Epithelial cell of prostate (primary cell): ENCODE data around the gene DCP1B.

Experiments
- DNase-seq: peaks from one replicate; pipeline ENCODE4 v3.0.0-alpha.2; 2011; ENCODE audit warnings: low read depth, low spot score
- H3K27ac ChIP-seq: fragments of 450-650 bp; 2 replicates; pipeline ENCODE4 v1.5.1; 2017; ENCODE audit warnings: mild to moderate bottlenecking

Gene DCP1B

DNA sequence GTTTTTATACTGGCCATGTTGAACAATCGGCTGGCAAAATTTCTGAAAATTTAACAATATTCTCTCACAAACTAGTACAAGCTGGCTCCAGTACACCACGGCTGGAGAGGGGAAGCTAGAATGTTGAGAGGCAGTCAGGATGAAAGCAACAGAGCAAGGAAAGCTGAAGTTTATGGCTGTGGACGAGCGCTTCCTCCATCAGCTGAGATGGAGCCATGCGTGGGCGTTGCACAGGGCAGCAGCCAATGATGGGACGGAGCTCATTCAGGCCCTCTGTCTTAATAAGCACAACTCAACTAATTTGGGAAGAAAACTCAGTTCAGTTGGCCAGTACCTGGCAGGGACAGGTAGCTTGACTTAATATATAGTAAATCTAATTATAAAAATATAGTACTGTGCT, 14.1 kb upstream of the DCP1B start:
- H3K27ac ChIP-seq = no peak overlapping the region
- DNase-seq = no peak

DNA sequence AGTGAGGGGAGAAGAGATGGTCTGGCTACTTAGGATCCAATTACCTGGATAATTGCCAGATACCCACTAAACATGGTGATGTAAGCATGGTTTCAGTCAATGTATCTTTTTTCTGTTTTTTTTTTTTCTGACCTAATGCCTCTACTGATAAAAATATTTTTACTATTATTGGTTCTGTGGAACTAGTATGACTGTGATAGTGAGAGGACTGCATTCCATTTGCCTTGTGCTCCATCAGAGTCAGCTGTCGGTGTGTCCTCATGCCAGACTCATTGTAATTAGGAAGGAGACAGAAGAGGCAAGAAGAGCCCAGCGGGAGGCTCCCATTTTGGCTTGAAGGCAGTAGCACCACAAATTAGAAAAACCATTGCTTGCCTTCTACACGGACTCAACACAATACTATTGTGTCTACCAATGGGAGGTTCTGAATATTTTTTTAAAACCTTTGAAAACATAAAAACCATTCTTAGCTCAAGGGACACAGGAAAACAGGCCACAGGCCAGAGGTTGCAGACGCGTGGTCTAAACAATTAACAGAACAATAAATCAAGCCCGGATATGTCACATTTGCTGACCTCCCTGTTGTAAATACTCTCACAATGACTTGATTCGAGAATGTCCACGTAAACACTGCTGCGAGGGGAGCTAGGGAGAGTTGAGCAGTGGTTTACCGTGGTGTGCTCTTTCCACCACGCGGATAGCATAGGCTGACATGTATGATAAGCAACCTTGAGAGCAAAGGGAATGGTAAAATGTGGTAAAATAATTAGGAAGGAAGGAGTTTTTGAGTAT, 13.5 kb upstream of the DCP1B start:
- DNase-seq = no peak
- H3K27ac ChIP-seq = no peak overlapping the region

DNA sequence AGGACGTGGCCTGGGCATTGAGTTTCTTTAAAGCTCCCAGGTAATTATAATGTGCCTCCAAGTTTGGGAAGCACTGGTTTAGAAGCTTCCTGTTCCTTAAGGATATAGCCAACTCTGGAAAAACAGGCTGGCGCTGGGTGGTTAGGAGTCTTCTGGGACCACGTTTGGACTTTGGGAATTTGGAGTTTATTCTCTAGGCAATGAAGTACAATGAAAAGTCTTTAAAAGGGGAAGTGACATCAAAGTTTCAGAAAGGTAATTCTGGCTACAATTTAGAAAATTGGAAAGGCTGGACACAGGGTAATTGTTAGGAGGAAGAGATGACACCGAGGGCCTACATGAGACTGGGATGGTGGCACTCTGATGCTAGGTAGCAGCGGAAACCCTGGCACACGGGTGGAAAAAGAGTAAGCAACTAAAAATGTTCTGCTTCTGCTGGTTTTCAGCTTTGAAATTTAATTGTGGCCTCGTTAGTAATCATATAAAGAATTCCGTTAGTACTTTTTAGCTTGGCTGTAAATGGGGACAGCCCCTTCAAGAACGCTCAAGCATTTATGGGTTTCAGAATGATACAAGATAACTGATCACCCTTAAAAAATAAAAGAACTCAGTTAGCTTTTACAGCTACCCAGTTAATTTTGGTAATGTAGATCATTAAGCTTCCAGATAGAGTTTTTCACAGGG, 12.7 kb upstream of the DCP1B start:
- no peak for DNase-seq
- no peak overlapping the region for H3K27ac ChIP-seq

DNA sequence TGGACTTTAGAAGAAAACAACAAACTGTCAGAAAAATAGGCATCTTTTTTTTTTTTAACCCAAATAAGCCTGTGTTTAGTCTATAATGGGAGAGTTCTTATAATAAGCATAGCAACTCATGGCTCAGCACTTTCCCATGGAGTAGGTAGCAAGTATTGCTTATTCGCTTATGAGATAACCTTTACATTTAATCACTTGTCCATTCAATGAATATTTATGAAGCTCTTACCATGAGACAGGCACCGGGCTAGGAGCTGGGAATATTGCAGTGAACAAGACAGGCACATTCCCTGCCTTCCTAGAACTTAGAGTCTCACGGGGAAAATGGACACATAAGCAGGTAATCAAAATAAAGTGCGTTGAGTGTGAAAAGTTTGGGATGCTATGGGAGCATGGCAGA, 10.0 kb upstream of the DCP1B start:
- H3K27ac ChIP-seq = no peak overlapping the region
- DNase-seq = no peak

DNA sequence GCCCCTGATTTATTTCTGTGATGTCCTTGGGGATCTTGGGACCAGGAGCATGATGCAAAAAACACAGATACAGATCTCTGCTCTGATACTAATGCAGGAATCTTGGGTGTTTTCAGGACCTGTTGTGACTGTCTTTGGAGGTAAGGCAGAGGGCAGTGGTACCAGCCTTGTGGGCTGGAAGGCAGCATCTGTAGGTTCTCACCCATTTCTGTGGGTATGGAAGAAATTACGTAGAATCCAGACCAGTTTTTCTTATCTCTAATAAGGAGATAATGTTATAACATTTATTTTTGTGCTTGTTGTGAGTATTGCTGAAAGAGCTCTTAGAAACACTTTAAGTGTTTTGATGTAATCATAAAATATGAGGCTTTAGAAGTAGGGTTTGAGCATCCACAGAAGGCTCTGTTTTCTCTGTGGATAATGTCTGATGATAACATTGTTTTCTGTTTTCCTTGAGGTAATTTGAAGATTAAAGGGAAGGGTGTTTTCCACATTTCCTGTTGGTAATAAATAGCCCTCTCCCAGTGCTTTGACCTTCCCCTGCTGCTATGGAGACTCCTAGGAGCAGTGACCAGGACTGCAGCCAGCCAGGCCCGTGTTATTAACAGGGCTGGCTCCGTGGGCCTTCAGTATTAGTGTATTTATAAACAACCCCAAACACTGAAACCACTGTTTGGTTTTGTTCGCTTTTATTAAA, 9.4 kb upstream of the DCP1B start:
- no peak overlapping the region for H3K27ac ChIP-seq
- no peak for DNase-seq

DNA sequence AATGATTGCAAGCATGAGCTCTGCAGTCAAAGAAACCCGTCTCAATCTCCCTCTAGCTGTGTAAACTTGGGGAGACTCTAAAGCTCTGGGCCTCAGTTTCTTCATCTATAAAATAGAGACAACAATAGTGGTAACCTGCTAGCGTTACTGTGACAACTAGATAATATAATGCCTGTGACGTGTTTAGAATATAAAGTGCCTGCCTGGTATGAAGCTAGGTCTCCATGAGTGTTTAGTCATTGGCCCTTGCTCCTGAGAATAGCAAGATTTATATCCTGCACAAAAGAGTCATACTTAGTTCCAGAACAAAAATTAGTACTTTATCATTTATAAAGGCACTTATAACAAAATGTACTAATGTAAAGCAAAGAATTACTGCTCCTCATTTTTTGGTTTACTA, 8.8 kb upstream of the DCP1B start:
- no peak overlapping the region for H3K27ac ChIP-seq
- DNase-seq = no peak

DNA sequence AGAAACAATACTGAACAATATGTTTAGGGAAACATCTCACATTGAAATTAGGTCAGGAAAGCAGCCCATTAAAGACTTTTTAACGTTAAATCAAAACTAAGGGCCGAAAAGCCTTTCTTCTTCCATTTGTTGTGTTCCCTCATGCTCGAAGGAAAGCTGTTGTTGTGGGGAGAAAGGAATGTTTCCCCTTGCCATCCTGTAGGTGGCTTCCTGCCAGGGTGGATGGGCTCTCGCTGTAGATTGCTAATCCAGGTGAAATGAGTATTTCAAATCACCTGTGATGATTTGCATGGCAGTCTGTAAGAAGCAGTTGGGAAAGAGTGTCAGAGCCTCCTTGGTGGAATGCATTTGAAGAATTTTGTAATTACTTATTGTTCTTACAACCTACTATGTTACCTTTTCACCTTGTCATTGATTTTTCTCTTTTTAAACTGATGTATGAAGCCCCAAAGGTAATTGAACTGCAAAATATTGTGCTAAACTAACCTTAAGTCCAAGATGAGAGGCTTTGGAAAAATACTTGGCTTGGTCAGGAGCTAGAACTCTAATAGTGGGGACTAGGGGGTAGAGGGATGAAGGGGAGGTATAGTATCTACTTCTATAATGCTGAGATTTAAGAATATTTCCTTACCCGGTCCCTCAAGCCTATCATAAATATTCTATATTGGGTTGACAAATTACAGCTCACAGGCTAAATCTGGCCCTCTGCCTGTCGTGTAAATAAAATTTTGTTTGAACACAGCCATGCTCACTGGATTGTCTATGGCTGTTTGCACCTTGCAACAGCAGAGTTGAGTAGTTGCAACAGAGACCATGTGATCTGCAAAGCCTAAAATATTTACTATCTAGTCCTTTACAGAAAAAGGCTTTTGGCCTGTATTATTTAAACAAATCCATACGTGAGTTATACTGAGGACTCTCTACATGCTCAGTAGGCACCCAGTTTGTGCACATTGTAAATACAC, 7.7 kb upstream of the DCP1B start:
- no peak overlapping the region for H3K27ac ChIP-seq
- no peak for DNase-seq

DNA sequence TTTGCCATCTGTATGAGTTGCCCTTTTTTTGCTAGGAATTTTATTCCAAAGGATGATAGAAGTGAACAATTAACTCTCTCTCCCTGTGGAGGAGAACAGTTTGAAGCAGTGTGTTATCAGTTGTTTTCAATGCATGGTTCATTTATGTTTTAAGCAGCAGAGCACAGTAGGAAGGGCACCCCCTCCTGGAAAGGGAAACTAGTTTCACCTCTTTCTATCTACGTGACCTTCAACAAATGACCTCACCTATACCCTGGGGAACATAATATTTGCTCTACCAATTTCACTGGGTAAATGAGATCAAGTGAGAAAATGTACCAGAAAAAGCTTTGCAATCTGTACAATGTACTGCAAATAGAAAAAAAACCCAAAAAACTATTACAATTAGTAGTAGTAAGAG, 5.4 kb upstream of the DCP1B start:
- no peak overlapping the region for H3K27ac ChIP-seq
- no peak for DNase-seq

DNA sequence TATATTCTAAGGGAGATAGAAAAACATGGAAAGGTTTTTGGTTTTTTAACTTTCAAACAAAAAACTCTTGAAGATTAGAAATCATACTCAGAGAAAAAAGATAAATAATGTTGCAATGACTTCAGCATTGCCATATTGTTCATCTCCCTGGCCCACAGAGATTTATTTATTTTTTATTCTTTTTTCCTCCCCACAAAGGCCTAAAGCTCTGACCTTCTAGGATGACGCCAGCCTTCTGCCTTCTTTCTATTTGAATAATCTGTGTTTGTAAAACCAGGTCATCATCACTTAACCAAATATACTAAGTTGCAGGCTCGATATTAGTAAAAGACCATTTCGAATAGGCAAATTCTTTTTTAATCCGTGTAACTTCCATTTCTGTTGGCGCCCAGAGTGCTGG, 4.4 kb upstream of the DCP1B start:
- no peak overlapping the region for H3K27ac ChIP-seq
- DNase-seq = no peak

DNA sequence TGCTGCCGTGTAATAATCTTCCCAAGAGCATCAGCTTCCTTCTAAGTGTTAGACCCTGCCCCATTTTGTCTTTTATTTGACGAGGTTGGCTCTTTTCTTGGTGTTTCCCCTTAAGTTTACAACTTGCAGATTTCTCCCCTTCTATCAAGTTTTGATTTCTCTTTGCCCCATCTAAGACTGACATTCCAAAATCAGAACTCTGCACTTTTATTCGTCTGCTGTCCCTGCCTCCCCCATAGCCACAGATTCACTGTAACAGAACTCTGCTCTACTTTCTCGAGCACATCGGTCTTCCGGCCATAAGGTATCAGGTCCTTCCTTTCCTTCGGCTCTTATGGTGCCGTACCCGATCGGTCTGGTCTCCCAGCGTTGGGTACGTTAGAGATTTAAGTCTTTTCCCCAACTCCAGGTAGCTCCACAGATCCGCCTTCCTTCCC, 563 bp downstream of the DCP1B start:
- peak overlapping the region; percentile 82 for H3K27ac ChIP-seq
- DNase-seq = no peak

DNA sequence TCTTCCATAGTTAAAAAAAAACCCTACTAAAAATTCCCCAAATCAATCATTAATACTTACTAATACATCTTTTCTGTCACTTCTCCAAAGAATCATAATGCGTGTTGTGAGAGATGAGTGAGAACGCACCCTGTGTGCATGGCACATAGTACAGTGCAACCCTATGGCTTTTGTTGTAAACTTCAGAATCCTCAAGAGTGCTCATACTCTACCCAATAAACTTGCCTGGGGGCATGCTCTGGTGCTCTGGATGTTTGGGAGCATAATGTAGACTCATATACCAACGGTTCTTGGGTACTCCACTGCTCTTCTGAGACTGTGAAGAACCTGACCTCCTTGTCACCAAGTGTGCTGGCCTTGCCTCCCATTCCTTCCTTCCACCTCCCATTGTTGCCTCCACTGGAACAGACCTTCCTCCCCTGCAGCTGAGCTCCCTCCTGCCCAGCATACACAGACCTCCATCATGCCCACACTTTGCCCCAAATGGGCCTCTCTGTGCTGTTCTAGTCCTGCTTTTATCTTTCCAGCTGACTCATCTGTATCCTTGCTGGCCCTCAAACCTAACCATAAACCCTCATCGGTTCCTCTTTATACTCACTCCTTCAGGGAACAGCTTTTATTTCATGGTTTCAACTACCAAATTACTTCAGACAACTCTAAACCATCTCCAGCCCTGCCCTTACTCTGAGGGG, 8.9 kb downstream of the DCP1B start:
- no peak for DNase-seq
- no peak overlapping the region for H3K27ac ChIP-seq

DNA sequence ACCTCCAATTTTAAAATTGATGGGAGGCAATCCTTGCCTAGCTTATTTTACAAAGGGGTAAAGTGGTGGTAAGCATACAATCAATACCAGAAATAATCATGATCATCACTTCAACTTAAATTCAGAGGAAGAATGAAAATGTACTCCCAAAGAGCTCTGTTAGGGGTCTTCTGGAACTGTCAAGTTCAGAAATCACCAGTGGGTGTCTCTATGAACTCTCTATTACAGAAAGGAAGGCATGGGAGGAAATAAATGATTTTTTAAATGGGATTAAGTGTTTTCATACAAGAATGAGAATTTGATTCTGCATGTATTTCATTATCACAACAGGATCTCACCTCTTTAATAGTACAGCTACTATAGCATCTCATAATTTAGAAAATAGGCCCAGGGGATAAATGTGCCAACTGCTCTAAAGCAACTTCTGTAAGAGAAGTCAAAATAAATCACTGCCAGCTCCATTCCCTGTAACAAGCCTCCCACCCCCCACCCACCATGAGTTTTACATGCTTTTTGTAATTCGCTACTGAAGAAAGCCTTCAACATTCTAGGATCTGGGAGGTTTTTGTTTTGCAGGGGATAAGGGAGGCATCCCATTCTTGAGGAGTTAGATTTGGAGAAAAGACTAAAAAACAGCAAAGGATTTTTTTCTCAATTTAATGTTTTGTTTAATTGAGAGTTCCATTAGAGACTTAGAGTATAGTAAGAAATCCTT, 9.7 kb downstream of the DCP1B start:
- H3K27ac ChIP-seq = peak overlapping the region; percentile 61
- DNase-seq = no peak

DNA sequence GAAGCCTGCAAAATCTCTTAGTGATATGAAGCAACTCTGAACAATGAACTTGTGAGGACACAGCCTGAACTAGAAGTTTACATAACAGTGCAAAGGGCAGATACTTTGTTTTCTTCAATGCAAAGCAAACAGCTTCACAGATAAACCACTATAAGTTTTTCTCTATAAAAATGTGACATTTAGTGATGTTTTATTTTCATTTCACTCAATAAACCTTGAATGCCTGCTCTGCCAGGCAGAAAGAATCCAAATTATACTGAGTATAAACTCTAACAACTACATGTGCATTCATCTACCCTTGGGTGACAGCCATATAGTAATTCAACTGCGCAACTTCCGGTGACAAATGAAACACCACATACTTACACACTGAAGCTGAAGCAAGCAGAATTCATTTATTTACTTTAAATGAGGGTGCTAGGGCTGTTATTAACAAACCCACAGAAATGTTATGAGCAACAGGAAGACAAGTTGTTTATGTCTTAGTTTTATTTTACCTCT, 10.3 kb downstream of the DCP1B start:
- peak; percentile 36 for DNase-seq
- peak overlapping the region; percentile 61 for H3K27ac ChIP-seq

DNA sequence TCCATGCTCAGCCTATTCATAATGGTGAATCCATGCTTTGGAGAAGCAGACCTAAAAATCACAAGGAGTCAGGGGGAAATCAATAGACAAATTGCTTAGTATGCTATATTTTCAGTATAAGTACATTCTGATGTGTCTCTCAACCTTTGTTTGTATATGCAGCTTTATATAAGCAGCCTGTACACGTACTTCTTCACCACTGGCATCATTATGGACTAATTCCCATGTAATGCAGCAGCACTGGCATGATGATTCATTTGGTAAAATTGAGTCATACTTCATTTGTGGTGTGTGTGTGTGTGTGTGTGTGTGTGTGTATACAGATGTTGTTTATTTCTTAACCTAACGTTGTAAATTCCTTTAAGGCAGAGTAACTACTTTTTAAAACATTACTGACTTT, 10.9 kb downstream of the DCP1B start:
- peak overlapping the region; percentile 61 for H3K27ac ChIP-seq
- peak; percentile 94 for DNase-seq

DNA sequence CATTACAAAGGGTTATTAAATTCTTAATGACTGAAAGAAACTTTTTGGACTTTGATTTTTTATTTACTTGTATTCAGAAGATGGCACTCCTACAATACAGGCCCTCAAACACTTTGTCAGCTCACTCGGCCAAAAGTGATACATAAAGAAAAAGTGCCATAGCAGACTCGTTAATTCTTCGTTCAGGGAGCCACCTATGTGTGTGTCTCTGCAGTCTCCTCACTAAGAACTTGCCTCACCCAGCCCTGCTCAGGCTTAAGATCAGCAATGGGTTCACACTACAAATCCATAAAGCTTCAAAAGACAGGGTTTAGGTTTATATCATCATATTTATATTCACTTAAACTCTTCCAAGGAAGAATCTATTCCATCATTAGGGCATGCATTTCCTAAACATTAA, 11.5 kb downstream of the DCP1B start:
- DNase-seq = no peak
- peak overlapping the region; percentile 61 for H3K27ac ChIP-seq

DNA sequence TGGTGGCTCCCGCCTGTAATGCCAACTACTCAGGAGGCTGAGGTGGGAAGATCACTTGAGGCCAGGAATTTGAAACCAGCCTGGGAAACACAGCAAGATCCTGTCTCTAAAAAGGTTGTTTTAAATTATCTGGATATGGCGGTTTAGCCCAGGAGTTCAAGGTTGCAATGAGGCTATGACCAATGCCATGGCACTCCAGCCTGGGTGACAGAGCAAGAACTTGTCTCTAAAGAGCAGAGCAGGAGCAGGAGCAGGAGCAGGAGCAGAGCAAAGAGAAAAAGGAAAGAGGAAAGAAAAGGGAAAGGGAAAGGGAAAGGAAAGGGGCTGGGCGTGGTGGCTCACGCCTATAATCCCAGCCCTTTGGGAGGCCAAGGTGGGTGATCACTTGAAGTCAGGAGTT, 15.1 kb downstream of the DCP1B start:
- no peak for DNase-seq
- no peak overlapping the region for H3K27ac ChIP-seq

DNA sequence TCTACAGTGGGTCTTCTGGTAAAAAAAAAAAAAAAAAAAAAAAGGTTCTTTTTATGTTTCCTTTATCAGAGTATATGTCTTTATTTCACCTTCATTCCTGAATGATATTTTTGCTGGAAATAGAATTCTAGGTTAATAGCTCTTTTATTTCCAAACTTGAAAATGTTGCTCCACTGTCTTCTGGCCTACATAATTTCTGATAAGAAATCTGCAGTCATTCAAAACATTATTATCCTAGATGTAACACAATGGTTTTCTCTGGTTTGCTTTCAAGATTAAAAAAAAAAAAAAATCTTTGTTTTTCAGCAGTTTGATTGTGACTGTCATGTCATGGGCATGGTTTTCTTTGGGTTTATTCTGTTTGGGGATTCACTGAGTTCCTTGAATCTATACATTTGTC, 19.5 kb downstream of the DCP1B start:
- no peak for DNase-seq

DNA sequence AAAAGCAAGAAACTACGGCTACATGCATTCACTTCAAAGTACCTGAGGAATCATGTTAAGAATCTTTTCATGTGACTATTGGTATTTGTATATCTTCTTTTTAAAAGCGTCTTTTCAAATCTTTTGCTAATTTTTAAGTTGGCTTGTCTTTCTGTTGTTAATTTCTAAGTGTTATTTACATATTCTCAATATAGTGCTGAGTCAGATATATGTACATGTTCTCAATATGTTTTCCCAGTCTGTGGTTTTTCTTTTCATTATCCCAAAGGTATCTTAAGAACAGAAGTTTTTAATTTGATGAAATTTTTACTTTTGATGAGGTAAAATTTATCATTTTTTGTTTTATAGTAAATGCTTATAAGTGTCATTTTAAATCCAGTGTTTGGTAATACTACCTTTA, 24.0 kb downstream of the DCP1B start:
- no peak for DNase-seq
- H3K27ac ChIP-seq = no peak overlapping the region

More for the DNA sequence above, 19.5 kb downstream of the DCP1B start:
- no peak overlapping the region for H3K27ac ChIP-seq
